Measurements from ENCODE around the gene NAB1.

Gene NAB1

DNA sequence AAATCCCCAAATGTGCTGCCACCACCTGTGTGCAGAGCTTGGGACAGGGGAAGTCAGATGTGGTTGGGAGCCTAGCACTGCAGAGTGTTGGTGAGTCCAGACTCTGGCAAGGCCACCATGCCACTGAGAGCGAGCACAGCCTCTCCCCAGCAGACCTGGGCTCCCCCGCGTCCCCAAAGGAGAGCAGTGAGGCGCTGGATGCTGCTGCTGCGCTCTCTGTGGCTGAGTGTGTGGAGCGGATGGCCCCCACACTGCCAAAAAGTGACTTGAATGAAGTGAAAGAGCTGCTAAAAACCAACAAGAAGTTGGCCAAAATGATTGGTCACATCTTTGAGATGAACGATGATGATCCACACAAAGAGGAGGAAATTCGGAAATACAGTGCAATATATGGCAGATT is 10.7 kb downstream of the NAB1 start:
- Histone ChIP-seq H3K36me3 (peaks cover 0 to 8% (median 4%) of the 10 kb centered on the region in 3 donors), H3K9me3 (no peaks in the 10 kb centered on the region), H3K4me3 (no peak overlapping the region), H3K27me3 (no peaks in the 10 kb centered on the region), H3K27ac (no peak overlapping the region), H3K4me1 (peaks cover 0 to 88% (median 37%) of the 10 kb centered on the region in 4 donors)
- intact Hi-C loops (cut with DNase I; ENCODE audit: low total_unique reads) = no loop called here
- DNase-seq = no peak
- TF ChIP-seq, protein P1, sequence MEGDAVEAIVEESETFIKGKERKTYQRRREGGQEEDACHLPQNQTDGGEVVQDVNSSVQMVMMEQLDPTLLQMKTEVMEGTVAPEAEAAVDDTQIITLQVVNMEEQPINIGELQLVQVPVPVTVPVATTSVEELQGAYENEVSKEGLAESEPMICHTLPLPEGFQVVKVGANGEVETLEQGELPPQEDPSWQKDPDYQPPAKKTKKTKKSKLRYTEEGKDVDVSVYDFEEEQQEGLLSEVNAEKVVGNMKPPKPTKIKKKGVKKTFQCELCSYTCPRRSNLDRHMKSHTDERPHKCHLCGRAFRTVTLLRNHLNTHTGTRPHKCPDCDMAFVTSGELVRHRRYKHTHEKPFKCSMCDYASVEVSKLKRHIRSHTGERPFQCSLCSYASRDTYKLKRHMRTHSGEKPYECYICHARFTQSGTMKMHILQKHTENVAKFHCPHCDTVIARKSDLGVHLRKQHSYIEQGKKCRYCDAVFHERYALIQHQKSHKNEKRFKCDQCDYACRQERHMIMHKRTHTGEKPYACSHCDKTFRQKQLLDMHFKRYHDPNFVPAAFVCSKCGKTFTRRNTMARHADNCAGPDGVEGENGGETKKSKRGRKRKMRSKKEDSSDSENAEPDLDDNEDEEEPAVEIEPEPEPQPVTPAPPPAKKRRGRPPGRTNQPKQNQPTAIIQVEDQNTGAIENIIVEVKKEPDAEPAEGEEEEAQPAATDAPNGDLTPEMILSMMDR (IDR thresholded peaks at IDR 0.05) = no peak

GRCh38 chr2:190662754-190663153 is 13.9 kb downstream of the NAB1 start:
- intact Hi-C loops (cut with DNase I; ENCODE audit: low total_unique reads) = no loop called here
- H3K4me3 ChIP-seq = no peak overlapping the region
- no peaks in the 10 kb centered on the region for H3K9me3 ChIP-seq
- H3K4me1 ChIP-seq = peaks cover 0 to 64% (median 20%) of the 10 kb centered on the region in 4 donors
- no peaks in the 10 kb centered on the region for H3K27me3 ChIP-seq
- DNase-seq = no peak
- H3K36me3 ChIP-seq = peaks cover 0 to 14% (median 4%) of the 10 kb centered on the region in 3 donors
- TF ChIP-seq, protein P1 (IDR thresholded peaks at IDR 0.05) = no peak
- H3K27ac ChIP-seq = no peak overlapping the region

DNA sequence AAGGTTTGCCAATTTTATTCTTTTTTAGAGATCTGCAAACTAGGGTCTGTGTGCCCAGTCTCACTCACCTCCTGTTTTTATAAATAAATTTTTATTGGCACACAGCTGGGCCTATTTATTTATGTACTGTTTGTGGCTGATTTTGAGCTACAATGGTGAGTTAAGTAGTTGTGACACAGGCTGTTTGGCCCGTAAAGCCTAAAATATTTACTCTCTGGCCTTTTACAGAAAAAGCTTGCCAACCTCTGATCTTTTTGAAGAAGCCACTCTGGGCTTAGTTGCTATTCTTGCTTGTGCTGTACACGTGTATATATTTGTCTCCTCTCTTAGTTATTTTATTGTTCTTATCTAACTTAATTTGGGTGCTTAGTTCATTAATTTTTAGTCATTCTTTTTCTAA is 14.5 kb downstream of the NAB1 start:
- peak overlapping the region in 1 of 2 donors; percentile 8 for H3K27ac ChIP-seq

GRCh38 chr2:190663839-190664238 is 15.0 kb downstream of the NAB1 start:
- Histone ChIP-seq H3K36me3 (peaks cover 0 to 14% (median 4%) of the 10 kb centered on the region in 3 donors), H3K27me3 (no peaks in the 10 kb centered on the region), H3K27ac (no peak overlapping the region), H3K4me3 (no peak overlapping the region), H3K4me1 (peaks cover 0 to 53% (median 17%) of the 10 kb centered on the region in 4 donors), H3K9me3 (no peaks in the 10 kb centered on the region)
- intact Hi-C loops (cut with DNase I; ENCODE audit: low total_unique reads) = no loop called here
- no peak for DNase-seq
- TF ChIP-seq, protein P1 (IDR thresholded peaks at IDR 0.05) = no peak

More for the DNA sequence above, 14.5 kb downstream of the NAB1 start:
- TF ChIP-seq, protein P1 (IDR thresholded peaks at IDR 0.05) = no peak
- H3K4me3 ChIP-seq = no peak overlapping the region
- H3K27me3 ChIP-seq = no peaks in the 10 kb centered on the region
- peaks cover 0 to 58% (median 17%) of the 10 kb centered on the region in 4 donors for H3K4me1 ChIP-seq
- H3K36me3 ChIP-seq = peaks cover 0 to 14% (median 4%) of the 10 kb centered on the region in 3 donors
- no peak for DNase-seq
- no peaks in the 10 kb centered on the region for H3K9me3 ChIP-seq
- intact Hi-C loops (cut with DNase I; ENCODE audit: low total_unique reads) = no loop called here

DNA sequence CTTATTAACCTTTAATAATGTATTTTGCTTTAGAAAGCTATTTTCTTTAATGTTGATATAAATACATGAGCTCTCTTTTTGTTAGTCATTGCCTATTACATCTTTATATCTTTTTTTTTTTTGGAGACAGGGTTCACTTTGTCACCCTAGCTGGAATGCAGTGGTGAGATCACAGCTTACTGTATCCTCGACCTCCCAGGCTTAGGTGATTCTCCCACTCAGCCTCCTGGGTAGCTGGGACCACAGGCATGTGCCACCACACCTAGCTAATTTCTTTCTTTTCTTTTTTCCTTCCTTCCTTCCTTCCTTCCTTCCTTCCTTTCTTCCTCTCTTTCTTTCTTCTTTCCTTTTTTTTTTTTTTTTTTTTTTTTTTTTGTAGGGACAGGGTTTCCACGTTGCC is 15.4 kb downstream of the NAB1 start:
- Histone ChIP-seq H3K4me1 (peaks cover 0 to 53% (median 17%) of the 10 kb centered on the region in 4 donors), H3K36me3 (peaks cover 0 to 13% (median 4%) of the 10 kb centered on the region in 3 donors), H3K27ac (no peak overlapping the region), H3K27me3 (no peaks in the 10 kb centered on the region), H3K4me3 (no peak overlapping the region), H3K9me3 (no peaks in the 10 kb centered on the region)
- DNase-seq = no peak
- intact Hi-C loops (cut with DNase I; ENCODE audit: low total_unique reads) = no loop called here
- TF ChIP-seq, protein P1 (IDR thresholded peaks at IDR 0.05) = no peak

DNA sequence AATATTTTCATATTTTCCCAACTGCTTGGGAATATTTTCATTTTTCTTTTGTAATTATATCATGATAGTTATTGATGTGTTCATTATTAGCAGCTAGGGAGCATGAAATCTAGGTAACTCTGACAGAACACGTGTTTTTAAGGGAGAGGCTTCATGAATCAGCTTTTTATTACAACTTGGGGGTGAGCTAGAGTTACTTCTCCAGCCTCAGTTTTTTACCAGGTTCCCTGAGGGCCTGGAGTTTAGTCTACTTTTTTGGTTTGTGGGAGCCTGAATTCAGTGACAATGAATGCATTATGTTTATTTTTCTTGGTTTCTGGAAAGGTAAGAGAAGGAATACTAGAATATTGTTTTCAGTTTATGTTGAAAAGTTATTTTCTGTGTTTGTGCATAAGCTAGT is 18.0 kb downstream of the NAB1 start:
- Histone ChIP-seq H3K27ac (no peak overlapping the region), H3K4me1 (peaks cover 0 to 32% (median 6%) of the 10 kb centered on the region in 4 donors), H3K27me3 (no peaks in the 10 kb centered on the region), H3K36me3 (peaks cover 0 to 13% (median 6%) of the 10 kb centered on the region in 3 donors), H3K9me3 (no peaks in the 10 kb centered on the region), H3K4me3 (no peak overlapping the region)
- intact Hi-C loops (cut with DNase I; ENCODE audit: low total_unique reads) = no loop called here
- DNase-seq = no peak
- TF ChIP-seq, protein P1 (IDR thresholded peaks at IDR 0.05) = no peak
